KG1 (cell line): Measurements from ENCODE around the gene KIF22.
"Not testable (repeated sequence)": the region's sequence is repeated elsewhere in the genome, so short reads cannot be mapped to it uniquely, and the experiment has no call there.

Experiments used
- DNase-seq: peaks from one replicate; lab custom pipeline; 2025; lab: John Stamatoyannopoulos, UW

The KIF22 gene

DNA sequence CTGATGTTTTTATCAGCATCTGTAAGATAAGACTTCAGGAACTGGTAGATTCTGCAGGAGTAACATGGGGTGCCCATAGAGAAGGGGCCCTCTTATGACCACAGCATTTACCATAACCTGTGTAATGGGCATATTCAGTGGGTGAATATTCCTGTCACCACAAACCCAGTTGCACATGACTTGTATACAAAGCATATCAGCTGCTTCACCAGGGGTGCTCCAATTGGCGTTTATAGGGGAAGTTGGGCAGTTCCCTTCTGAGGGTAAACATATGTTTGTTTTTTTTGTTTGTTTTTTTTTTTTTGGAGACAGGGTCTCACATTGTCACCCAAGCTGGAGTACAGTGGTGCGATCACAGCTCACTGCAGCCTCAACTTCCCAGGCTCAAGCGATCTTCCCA is 24.0 kb upstream of the KIF22 start:
- no peak for DNase-seq

DNA sequence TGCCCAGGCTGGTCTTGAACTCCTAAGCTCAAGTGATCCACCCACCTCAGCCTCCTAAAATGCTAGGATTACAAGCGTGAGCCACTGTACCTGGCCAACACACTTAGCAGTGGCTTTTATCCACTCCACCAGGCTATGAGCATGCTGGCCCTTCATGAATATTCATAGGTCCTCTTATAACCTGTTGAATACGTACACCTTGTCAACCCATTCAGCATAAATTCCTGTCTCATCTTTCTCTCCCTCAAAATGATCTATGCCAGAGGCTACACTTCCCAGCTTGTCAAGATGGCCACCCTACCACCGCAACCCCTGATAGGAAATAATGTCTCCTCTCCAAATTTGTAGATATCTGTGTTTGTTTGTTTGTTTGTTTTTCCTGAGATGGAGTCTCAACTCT is 23.5 kb upstream of the KIF22 start:
- DNase-seq = no peak

DNA sequence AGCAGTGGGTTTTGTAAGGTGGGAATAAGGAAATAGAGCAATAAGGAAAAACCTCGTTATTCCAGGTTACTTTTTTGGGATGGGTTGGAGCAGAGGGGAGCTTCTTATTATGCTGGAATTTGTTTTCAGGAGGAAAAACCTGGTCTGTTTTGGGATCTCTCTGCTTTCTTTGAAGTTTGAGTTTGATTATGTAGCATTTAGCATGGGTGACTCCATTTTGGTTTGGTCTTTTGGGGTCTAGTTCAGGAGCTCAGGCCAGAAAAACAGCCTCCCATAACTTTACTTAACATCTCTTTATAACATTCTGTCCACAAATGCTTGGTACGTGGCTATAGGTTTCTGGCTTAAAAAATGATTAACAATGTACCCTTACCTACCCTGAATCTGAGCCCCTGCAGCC is 21.0 kb upstream of the KIF22 start:
- DNase-seq = no peak

DNA sequence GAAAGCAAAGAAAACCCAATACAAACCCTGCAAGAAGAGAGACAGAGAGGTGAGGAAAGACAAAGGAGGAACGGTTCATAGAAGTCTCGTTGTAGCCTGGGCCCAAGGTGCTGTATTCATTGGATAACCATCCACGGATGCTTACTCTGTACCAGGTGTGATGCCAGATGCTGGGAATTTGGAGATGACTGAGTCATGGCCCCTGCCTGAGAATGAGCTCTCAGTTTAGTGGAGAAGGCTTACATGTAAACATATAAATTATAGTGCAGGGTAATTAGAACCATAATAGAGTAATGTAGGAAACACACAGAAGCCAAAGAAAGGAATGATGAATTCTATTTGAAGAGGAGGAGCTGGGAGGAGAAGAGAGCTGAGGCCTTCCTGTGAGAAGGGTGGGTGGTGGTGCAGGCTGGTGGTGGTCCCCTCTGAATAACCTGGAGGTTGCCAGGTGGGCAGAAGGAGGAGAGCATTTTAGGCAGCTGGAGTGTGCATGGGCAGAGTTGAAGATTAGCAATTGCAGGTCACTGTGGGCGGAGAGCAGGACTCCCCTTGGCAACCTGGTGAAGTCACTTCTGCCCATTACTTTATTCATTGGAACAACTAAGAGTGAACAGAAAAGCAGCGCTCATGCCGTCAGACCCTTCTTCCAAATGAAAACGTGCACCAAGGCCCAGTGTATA is 20.2 kb upstream of the KIF22 start:
- DNase-seq = no peak

DNA sequence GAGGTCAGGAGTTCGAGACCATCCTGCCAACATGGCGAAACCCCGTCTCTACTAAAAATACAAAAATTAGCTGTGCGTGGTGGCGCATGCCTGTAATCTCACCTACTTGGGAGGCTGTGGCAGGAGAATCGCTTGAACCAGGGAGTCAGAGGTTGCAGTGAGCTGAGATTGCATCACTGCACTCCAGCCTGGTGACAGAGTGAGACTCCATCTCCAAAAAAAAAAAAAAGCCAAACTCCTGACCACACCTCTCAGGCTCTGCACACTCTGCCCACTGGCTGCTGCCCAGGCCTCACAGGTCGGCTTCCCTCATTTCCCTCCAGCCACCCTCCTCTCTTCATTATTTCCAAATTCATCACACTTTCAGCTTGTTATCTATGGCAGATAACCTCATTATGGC is 18.2 kb upstream of the KIF22 start:
- not testable (repeated sequence) for DNase-seq

DNA sequence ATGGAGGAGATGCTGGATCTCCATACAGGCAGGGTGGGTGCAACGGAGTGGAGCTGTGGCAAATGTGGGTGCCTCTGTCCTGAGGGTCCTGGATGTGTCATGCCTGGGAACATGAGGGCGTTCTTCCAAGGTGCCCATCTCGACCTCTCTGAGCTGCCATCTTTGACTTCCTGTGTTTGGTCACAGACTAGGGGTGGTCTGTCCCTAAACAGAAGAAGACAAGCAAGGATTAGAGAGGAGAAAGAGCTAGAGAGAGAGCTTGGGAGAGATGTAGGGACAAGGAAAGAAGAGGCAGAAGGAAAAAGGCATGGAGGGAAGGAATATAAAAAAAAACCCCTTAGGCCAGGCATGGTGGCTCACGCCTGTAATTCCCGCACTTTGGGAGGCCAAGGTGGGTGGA is 15.8 kb upstream of the KIF22 start:
- no peak for DNase-seq

DNA sequence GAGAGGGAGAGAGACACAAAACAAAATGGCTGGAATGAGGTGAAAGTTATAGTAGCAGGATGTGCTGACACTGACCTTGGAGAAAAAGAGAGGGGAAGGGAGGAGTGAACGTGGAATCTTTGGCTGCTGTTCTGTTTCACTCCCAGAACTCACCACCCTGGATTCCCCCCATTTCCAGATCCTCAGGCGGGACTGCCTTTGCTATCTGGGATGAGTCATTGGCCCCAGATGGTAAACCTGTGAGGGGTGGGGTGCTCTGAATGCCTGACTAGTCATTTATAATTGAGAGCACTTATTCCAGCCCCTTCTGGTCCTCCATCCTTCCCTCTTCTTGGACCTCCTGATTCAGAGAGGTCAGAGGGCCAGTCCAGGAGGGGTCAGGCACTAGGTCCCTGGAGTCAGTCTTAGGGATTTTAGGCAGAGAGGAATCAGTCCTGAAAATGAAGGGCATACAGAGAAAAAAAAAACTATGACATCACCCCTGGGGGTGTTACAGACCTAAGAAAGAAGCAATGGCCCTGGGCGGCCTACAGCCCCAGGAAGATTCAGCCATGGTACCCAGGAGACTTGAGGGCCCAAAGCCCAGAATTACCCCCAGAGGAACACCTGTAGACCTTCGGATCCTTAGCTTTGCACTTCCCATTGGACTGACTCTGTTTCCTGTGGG is 14.7 kb upstream of the KIF22 start:
- no peak for DNase-seq

DNA sequence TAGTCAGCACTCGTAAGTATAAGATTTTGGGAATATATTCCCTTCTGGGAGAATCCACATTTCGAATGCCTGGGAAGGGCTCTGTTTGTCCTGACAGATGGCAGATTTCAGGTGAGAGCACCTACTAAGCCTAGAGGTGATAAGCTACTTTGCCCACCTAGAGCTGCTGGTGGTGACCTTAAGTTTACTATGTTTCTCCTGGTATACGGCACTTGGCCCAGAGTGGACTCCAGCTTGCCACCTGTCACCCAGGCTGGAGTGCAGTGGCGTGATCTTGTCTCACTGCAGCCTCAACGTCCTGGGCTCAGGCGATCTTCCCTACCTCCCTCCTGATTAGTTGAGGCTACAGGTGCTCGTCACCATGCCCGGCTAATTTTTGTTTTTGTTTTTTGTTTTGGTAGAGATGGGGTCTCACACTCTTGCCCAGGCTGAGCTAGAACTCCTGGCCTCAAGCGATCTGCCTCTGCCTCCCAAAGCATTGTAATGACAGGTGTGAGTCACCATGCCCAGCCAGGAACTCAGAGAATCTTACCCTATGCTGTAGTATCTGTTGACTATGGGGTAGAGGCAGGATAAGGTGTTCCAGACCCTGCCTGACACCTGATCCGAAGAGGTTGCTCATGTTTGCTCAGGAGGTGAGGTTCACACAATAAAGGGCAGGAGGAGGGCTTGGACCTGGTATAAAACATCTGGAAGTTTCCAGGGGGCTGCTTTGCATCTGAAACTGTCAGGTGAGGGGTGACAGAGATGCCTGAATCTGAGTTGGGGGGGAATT is 12.8 kb upstream of the KIF22 start, which contains the start of gene ZG16:
Gene ZG16 (plus strand): TSS at position 681 of the 775 bp plus-strand sequence. CDS start 1,011 bp downstream, outside the sequence.
- DNase-seq = no peak

DNA sequence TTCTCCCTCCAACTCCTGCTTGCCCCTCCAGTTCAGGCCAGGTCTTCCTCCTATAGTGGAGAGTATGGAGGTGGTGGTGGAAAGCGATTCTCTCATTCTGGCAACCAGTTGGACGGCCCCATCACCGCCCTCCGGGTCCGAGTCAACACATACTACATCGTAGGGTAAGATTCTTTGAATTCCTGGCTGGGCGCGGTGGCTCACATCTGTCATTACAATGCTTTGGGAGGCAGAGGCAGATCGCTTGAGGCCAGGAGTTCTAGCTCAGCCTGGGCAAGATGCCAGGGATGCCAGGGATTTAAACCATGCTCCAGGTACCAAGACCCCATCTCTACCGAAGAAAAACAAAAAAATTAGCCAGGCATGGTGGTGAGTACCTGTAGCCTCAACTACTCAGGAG is 11.1 kb upstream of the KIF22 start:
- DNase-seq = no peak

DNA sequence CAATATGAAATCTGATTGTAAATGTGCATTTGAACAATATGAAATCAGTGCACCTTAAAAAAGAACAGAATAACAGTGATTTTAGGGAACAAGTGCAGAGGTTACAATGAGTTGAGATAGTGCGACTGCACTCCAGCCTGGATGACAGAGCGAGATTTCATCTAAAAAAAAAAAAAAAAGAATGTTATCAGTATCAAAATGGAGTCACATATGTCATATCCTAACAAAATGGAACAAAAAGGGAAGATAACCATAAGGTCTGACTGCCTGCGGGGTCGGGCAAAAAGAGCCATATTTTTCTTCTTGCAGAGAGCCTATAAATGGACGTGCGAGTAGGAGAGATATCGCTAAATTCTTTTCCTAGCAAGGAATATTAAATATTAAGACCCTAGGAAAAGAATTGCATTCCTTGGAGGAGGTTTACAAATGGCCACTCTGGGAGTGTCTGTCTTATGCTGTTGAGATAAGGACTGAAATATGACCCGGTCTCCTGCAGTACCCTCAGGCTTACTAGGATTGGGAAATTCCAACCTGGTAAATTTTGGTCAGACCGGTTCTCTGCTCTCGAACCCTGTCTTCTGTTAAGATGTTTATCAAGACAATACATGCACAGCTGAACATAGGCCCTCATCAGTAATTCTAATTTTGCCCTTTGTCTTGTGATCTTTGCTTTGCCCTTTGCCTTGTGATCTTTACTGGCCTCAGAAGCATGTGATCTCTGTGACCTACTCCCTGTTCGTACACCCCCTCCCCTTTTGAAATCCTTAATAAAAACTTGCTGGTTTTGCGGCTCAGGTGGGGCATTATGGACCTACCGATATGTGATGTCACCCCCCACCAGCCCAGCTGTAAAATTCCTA is 7.2 kb upstream of the KIF22 start:
- not testable (repeated sequence) for DNase-seq

DNA sequence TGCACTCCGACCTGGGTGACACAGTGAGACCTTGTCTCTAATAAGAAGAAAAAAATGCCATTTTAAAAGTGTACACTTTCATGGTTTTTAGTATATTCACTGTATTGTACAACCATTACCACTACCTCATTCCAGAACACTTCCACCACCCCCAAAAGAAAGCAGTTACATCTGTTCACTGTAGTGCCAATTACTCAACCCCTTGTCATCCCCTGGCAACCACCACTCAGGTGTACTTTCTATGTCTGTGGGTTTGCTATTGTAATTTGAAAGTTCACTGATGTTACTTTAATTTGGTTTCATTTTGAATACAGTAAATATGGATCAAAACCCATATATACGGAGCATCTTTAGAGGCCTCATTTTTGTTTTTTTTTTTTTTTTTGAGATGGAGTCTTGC is 6.4 kb upstream of the KIF22 start:
- no peak for DNase-seq

DNA sequence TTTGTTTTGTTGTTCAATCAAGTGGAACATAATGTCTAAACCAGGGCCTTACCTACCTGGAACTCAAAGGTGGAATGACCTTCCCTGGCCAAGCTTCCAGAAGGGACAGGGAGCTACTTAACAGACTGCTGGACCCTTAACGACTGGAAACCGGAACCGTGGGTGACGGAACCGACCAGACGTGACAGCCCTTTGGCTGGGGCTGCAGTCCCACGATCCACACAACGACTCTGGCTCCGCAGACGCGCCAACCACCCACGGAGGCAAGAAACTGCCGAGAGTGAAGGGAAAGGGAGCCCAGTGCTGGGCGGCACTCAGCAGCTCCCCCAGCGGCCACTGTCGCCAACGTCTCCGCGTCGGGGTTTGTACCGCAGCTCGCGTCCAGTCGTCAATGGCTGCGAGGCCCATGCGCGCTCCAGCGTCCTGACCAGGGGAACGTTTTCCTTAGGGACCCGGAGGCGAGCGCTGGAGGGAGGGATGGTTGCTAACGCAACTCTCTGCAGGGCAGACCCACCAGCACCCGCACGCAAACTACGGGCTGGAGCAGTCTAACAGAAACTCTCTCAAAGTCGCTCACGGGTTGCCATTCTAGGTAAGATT is 5.5 kb upstream of the KIF22 start:
- no peak for DNase-seq

DNA sequence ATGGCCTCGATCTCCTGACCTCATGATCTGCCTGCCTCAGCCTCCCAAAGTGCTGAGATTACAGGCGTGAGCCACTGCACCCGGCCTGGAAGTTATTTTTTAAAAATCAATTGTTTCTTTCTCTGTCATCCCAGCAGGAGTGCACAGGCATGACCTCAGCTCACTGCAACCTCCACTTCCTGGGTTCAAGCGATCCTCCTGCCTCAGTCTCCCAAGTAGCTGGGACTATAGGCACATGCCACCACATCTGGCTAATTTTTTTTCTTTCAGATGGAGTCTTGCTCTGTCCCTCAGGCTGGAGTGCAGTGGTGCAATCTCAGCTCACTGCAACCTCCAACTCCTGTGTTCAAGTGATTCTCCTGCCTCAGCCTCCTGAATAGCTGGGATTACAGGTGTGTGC is 3.4 kb upstream of the KIF22 start:
- DNase-seq = not testable (repeated sequence)

DNA sequence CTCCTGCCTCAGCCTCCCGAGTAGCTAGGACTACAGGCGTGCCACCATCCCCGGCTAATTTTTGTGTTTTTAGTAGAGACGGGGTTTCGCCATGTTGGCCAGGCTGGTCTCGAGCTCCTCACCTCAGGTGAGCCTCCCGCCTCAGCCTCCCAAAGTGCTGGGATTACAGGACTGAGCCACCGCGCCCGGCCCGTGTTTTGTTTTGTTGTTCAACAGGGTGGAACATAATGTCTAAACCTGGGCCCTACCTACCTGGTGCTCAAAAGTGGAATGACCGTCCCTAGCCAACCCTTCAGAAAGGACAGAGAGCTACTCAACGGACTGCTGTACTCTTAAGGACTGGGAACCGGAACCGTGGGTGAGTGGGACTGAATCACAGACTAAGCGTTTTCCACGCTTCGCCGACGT is 772 bp upstream of the KIF22 start:
- no peak for DNase-seq

DNA sequence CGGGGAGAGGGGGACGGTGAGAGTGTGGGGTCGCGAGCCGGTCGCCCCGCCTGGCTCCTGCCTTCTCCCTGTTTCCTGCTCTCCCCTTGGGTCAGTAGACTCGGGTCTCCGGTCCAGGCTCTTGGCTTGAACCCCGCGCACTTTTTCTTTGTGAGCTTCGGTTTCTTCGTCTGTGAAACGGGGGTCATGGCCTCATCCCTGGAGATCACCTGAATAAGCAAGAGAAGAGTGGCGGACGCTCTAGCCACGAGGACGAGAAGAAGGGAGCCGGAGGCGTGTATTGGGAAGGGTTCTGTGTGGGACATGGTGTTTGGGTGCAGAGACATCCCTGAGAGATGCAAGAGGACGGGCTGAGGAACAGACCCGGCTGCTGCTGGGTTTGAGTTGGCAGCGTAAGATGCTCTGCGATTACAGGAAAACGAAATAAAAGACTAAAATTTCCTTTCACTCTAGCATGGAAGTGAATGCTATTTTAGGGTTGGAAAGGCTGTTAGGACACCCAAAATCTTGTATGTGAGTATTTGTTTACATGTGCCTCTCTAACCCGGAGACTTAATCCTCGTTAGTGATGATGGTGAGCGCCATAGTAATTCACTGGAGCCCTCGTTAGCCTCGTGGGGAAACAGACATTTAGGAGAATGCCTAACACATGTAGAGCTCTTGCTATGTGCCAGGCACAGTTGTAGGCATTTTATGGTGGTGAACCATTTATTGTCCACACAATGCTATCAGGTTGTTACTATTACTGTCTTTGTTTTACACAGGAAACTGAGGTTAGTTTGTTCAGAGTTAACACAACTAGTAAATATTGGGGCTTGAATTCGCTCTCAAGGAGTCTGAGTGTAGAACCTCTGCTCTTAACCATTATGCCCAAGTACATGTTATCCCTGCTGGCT is 646 bp downstream of the KIF22 start:
- DNase-seq = no peak

DNA sequence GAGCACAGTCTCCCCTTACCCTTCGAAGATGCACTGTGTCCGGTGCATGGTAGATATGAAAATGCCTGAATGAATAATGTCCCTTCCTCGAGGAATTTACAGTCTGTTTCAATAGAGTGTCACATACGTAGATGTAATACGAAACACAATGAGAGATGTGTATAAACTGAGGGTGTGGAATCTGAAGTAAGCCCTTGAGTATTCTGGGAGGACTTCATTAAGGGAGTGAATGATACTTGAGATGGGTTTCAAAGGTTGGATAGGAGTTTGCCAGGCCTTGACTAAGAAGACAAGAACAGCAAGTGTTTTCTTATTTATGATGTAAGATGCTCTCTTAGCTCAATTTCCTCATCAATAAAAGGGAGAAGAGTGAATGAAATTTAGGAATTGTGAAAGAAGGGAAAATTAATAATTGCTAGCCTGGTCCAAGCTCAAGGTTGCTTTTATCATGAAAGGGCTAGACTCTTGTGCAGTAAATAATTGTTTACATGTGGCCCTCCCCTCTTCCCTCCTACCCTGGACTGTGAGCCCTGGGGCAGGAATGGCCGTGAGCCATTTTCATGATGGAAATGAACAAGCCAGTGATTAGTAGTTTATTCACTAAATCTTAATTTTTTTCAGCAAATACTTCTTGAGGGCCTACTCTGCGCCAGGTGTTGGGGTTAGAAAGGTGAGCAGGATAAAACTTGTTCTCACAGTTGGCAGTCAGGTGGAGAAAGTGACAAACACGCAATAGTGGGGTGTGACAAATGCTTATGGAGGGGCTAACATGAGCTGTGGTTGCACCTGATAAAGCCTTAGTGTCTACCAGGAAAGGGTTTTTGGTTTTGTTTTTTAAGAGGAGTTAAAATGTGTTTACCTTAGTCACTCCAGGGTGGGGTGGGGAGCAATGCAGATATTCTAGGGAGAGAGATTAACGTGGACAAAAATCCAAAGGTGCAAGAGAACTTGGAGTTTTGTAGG is 1.6 kb downstream of the KIF22 start:
- DNase-seq = no peak

DNA sequence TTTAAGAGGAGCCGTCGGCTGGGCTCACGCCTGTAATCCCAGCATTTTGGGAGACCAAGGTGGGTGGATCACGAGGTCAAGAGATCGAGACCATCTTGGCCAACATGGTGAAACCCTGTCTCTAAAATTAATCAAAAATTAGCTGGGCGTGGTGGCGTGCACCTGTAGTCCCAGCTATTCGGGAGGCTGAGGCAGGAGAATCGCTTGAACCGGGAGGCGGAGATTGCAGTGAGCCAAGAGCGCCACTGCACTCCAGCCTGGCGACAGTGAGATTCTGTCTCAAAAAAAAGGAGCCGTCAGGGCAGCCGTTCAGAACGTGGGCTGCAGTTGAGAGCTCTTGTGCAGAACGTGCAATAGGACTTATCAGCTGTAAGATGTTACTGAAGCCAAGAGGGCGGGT is 2.6 kb downstream of the KIF22 start:
- DNase-seq = not testable (repeated sequence)

DNA sequence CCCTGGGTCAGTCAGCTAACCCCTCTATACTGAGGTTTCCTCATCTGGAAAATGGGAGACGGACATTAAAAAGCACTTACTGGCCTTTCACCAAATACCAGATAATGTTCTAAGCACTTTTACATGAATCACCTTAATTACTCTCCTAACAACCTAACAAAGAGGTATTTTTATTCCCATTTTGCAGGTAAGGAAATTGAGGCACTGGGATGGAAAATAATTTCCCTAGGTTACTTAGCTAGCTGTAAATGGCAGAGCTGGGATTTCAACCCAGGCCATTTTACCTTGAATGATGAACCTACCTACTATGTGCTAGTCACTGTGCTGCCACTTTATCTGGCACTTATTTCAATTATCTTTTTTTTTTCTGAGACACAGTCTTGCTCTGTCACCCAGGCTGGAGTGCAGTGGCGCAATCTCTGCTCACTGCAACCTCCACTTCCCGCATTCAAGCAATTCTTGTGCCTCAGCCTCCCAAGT is 3.7 kb downstream of the KIF22 start:
- DNase-seq = no peak

DNA sequence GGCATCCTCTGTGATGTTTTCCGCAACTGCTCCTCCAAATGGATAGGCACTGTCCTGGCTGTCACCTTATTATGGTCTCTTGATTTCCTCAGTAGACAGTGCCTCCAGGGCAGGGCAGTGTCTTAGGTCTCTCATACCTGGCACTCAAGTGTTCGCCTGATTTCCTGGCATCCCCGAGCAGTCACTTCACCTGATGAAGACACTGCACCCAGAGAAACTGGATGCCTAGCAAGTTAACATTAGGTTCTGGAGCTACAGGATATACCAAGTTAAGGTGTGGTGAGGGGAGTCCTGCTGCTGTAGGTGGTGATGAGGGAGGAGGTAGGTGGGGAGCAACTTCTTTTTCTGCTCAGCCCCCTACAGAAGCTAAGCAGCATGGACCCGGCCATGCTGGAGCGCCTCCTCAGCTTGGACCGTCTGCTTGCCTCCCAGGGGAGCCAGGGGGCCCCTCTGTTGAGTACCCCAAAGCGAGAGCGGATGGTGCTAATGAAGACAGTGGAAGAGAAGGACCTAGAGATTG is 11.9 kb downstream of the KIF22 start:
- no peak for DNase-seq
